Osteocyte (in vitro differentiated cells): ENCODE results near the gene MOK. TPM values are rescaled to one million over a fixed set of nuclear protein-coding genes. Genes with fewer than 3 reads are reported as not detected.

Experiments
- DNase-seq: peaks from one replicate; pipeline ENCODE4 v3.0.0; 2021; ENCODE audit warnings: mixed read lengths; ENCODE audit not compliant: unreplicated experiment; ENCODE audit errors: extremely low spot score
- H3K27ac Mint-ChIP-seq: one replicate; pipeline ENCODE4 v1.8.0; 2021; ENCODE audit warnings: mild to moderate bottlenecking, mixed read lengths; ENCODE audit not compliant: unreplicated experiment
- H3K27me3 Mint-ChIP-seq: one replicate; pipeline ENCODE4 v1.8.0; 2021; ENCODE audit warnings: mixed read lengths; ENCODE audit not compliant: unreplicated experiment
- H3K36me3 Mint-ChIP-seq: one replicate; pipeline ENCODE4 v1.8.0; 2021; ENCODE audit warnings: mixed read lengths; ENCODE audit not compliant: unreplicated experiment
- H3K4me1 Mint-ChIP-seq: one replicate; pipeline ENCODE4 v1.8.0; 2021; ENCODE audit warnings: mixed read lengths; ENCODE audit not compliant: unreplicated experiment
- H3K4me3 Mint-ChIP-seq: one replicate; pipeline ENCODE4 v1.8.0; 2021; ENCODE audit warnings: mild to moderate bottlenecking, moderate library complexity, mixed read lengths; ENCODE audit not compliant: unreplicated experiment
- H3K9me3 Mint-ChIP-seq: one replicate; pipeline ENCODE4 v1.8.0; 2021; ENCODE audit warnings: mixed read lengths; ENCODE audit not compliant: unreplicated experiment
- total RNA-seq: library from RNA; stranded (reverse); gene quantifications from 2 replicates; pipeline ENCODE4 v1.2.1, GENCODE V29; 2021
- TF ChIP-seq, protein P1 (sequence below): fragments of 200-600 bp; sonication (generic); IDR thresholded peaks from 2 replicates; pipeline ENCODE4 v1.5.0; 2021; ENCODE audit warnings: antibody characterized with exemption, mild to moderate bottlenecking, moderate library complexity

Gene MOK
- total RNA-seq, 1 donor from 2014 or later = 9.5 TPM

DNA sequence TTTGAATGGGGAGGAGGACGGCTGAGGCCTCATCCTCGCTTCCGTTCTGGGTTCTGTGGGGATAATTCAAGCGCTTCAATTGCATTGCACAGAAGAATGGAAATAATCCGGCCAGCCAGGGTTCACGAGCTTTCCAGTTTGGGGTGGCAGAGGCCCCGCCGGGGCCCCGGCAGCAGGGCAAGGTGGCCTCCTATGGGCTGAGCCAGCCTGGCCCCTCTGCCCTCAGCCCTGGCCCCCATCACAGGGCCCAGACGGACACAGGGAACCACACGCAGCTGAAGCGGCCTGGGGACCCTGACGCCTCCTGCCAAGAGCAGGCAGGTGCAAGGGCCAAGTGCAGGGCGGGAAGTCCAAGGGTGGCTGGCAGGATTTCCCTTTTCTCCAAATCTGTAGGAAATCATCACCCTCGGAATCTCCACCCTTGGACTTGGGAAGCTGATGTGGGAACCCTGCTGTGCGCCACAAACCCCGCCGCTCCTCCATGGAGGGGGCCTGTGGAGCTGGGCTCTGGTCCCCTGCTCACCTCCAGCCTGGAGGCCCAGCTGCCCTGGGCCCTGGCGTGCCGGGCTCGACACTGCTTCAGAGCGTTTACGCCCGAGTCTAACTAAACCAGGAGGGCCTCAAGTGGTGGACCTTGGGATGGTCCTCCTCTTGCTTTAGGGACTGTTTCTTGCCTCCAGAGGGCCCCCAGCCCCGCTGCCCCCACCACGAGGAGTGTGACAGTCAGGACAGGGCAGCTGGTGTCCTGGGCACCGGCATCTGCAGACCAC is 78.4 kb downstream of the MOK start:
- Mint-ChIP-seq H3K4me3 (no peak overlapping the region), H3K27me3 (no peaks in the 10 kb centered on the region), H3K36me3 (peaks cover 10% of the 10 kb centered on the region), H3K27ac (no peak overlapping the region), H3K4me1 (no peaks in the 10 kb centered on the region), H3K9me3 (no peaks in the 10 kb centered on the region)
- TF ChIP-seq, protein P1, sequence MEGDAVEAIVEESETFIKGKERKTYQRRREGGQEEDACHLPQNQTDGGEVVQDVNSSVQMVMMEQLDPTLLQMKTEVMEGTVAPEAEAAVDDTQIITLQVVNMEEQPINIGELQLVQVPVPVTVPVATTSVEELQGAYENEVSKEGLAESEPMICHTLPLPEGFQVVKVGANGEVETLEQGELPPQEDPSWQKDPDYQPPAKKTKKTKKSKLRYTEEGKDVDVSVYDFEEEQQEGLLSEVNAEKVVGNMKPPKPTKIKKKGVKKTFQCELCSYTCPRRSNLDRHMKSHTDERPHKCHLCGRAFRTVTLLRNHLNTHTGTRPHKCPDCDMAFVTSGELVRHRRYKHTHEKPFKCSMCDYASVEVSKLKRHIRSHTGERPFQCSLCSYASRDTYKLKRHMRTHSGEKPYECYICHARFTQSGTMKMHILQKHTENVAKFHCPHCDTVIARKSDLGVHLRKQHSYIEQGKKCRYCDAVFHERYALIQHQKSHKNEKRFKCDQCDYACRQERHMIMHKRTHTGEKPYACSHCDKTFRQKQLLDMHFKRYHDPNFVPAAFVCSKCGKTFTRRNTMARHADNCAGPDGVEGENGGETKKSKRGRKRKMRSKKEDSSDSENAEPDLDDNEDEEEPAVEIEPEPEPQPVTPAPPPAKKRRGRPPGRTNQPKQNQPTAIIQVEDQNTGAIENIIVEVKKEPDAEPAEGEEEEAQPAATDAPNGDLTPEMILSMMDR = no peak
- DNase-seq = no peak

- DNase-seq = no peak
- Mint-ChIP-seq H3K9me3 (no peaks in the 10 kb centered on the region), H3K36me3 (peaks cover 10% of the 10 kb centered on the region), H3K27me3 (no peaks in the 10 kb centered on the region), H3K4me1 (peaks cover under 1% of the 10 kb centered on the region), H3K27ac (no peak overlapping the region), H3K4me3 (no peak overlapping the region)
- TF ChIP-seq, protein P1 = no peak
Observed at GRCh38 chr14:102225936-102226335, 79.0 kb downstream of the MOK start.

GRCh38 chr14:102225386-102225785 is 79.6 kb downstream of the MOK start:
- H3K27me3 Mint-ChIP-seq = no peaks in the 10 kb centered on the region
- H3K9me3 Mint-ChIP-seq = no peaks in the 10 kb centered on the region
- TF ChIP-seq, protein P1 = no peak
- DNase-seq = no peak
- peaks cover 10% of the 10 kb centered on the region for H3K36me3 Mint-ChIP-seq
- no peak overlapping the region for H3K4me3 Mint-ChIP-seq
- H3K4me1 Mint-ChIP-seq = peaks cover 2% of the 10 kb centered on the region
- no peak overlapping the region for H3K27ac Mint-ChIP-seq

DNA sequence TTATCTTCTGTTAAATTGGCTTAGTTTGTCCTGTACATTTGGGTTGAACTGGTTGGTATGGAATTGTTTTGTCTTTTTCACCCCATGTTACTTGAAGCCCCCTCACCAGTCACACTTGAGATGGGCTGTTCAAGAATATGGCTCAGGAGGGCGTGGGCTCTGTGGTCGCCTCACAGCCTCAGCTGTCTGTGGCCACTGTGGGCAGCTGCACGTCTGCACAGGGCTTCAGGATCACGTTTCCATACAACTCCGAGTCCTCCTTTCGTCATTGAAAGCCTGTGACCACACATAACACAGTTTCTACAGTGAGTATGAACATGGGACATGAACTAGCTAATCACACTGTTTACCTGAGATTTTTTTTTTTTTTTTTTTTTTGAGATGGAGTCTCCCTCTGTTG is 81.3 kb downstream of the MOK start:
- Mint-ChIP-seq H3K27ac (no peak overlapping the region), H3K27me3 (no peaks in the 10 kb centered on the region), H3K36me3 (peaks cover 10% of the 10 kb centered on the region), H3K4me1 (peaks cover 2% of the 10 kb centered on the region), H3K9me3 (no peaks in the 10 kb centered on the region), H3K4me3 (no peak overlapping the region)
- DNase-seq = no peak
- TF ChIP-seq, protein P1 = no peak

- Mint-ChIP-seq H3K36me3 (peaks cover 10% of the 10 kb centered on the region), H3K9me3 (no peaks in the 10 kb centered on the region), H3K27ac (no peak overlapping the region), H3K27me3 (no peaks in the 10 kb centered on the region), H3K4me1 (peaks cover 2% of the 10 kb centered on the region), H3K4me3 (no peak overlapping the region)
- TF ChIP-seq, protein P1 = no peak
- DNase-seq = no peak
Observed at GRCh38 chr14:102222751-102223150, 82.2 kb downstream of the MOK start.
